ENCODE measurements around the gene WDR35.
A peak's percentile ranks its signal among the peaks of the same experiment; 100 is the strongest.

WDR35 gene

GRCh38 chr2:20008703-20009102 lies 18.8 kb upstream of the WDR35 start:
- Histone ChIP-seq H3K9me3 (ENCODE audit: control insufficient read depth, insufficient read depth, low read length) (no peaks in the 10 kb centered on the region), H3K4me1 (ENCODE audit: control insufficient read depth, insufficient read depth, low read length) (peaks cover 15% of the 10 kb centered on the region), H3K9ac (ENCODE audit: low read depth, low read length) (no peak overlapping the region), H3K27ac (ENCODE audit: low read depth, low read length) (no peak overlapping the region), H3K36me3 (ENCODE audit: control insufficient read depth, insufficient read depth, low read length) (no peaks in the 10 kb centered on the region), H3K4me3 (ENCODE audit: low read depth, low read length) (no peak overlapping the region), H3K27me3 (ENCODE audit: control insufficient read depth, insufficient read depth, low read length) (peaks cover 29% of the 10 kb centered on the region)

DNA sequence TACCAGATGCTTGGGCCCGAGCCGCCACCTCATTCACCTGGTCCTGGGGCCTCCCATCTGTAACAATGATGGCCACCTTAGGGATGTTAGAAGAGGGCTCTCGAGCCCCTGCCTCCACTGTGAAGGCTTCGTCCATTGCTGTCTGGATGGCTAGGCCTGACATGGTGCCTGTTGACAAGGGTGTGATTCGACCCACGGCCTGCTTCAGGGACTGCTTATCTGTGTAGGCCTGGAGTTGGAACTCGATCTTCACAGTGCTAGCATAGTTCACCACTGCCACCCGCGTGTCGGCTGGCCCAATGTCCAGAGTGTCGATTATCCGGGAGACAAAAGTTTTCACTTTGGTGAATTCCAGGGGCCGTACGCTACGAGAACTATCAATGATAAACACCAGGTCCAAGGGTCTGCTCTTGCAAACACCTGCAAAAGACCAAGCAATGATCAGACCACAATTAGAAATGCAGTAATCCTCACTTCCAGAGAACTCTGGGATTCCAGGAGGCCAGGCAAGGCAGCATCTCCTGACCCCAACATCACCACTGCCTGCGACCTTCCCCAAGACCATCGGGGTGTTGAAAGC lies 16.1 kb upstream of the WDR35 start:
- Histone ChIP-seq H3K4me3 (ENCODE audit: low read depth, low read length) (no peak overlapping the region), H3K9me3 (ENCODE audit: control insufficient read depth, insufficient read depth, low read length) (no peaks in the 10 kb centered on the region), H3K9ac (ENCODE audit: low read depth, low read length) (no peak overlapping the region), H3K27me3 (ENCODE audit: control insufficient read depth, insufficient read depth, low read length) (peaks cover 5% of the 10 kb centered on the region), H3K4me1 (ENCODE audit: control insufficient read depth, insufficient read depth, low read length) (no peaks in the 10 kb centered on the region), H3K36me3 (ENCODE audit: control insufficient read depth, insufficient read depth, low read length) (no peaks in the 10 kb centered on the region), H3K27ac (ENCODE audit: low read depth, low read length) (no peak overlapping the region)

- no peaks in the 10 kb centered on the region for H3K9me3 ChIP-seq (ENCODE audit: control insufficient read depth, insufficient read depth, low read length)
- no peaks in the 10 kb centered on the region for H3K27me3 ChIP-seq (ENCODE audit: control insufficient read depth, insufficient read depth, low read length)
- H3K9ac ChIP-seq (ENCODE audit: low read depth, low read length) = no peak overlapping the region
- no peak overlapping the region for H3K4me3 ChIP-seq (ENCODE audit: low read depth, low read length)
- no peaks in the 10 kb centered on the region for H3K36me3 ChIP-seq (ENCODE audit: control insufficient read depth, insufficient read depth, low read length)
- no peaks in the 10 kb centered on the region for H3K4me1 ChIP-seq (ENCODE audit: control insufficient read depth, insufficient read depth, low read length)
- no peak overlapping the region for H3K27ac ChIP-seq (ENCODE audit: low read depth, low read length)
These were observed 15.2 kb upstream of the WDR35 start for GRCh38 chr2:20005067-20005627.

DNA sequence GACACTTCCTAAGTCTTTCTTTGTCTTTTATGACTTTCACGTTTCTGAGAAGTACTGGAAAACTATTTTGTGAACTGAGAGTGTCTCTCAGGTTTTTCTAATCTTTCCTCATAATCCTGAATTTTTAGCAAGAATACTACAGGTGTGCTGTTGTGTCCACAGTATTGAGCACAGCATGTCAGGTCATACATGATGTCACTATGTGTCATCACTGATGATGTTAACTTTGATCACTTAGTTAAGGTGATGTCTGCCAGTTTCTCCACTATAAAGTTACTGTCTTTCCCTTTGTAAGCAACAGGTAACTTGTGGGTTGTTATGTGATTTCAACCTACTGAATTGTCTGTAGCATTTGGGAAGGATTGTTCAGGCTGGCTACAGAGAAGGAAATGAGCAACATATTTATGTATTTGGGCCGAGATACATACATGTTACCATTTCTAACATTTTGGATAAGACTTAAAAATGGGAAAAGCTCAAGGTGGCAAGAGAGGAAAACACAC lies 11.5 kb upstream of the WDR35 start:
- H3K4me3 ChIP-seq (ENCODE audit: low read depth, low read length) = no peak overlapping the region
- H3K36me3 ChIP-seq (ENCODE audit: control insufficient read depth, insufficient read depth, low read length) = no peaks in the 10 kb centered on the region
- H3K27me3 ChIP-seq (ENCODE audit: control insufficient read depth, insufficient read depth, low read length) = no peaks in the 10 kb centered on the region
- H3K27ac ChIP-seq (ENCODE audit: low read depth, low read length) = no peak overlapping the region
- H3K9me3 ChIP-seq (ENCODE audit: control insufficient read depth, insufficient read depth, low read length) = no peaks in the 10 kb centered on the region
- no peaks in the 10 kb centered on the region for H3K4me1 ChIP-seq (ENCODE audit: control insufficient read depth, insufficient read depth, low read length)
- no peak overlapping the region for H3K9ac ChIP-seq (ENCODE audit: low read depth, low read length)

DNA sequence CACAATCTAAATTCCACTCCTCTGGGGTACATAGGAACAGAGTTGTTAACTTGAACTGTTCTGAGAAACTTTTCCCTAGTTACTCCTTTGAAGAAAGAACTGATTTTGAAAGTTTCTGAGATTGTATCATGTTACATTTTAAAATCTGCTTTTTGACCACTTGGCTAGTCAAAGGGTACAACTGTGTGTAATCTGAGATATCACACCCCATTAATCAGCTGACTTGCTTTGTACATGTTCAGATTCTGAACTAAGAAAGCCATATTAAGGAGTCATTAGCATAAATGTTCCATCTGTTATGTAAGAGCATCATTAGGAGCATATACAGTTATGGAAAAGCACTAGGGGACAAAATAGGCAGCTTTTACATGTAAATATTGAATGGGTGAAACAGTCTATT lies 3.8 kb upstream of the WDR35 start:
- Histone ChIP-seq H3K4me3 (ENCODE audit: low read depth, low read length) (no peak overlapping the region), H3K27me3 (ENCODE audit: control insufficient read depth, insufficient read depth, low read length) (no peaks in the 10 kb centered on the region), H3K9ac (ENCODE audit: low read depth, low read length) (no peak overlapping the region), H3K9me3 (ENCODE audit: control insufficient read depth, insufficient read depth, low read length) (no peaks in the 10 kb centered on the region), H3K36me3 (ENCODE audit: control insufficient read depth, insufficient read depth, low read length) (no peaks in the 10 kb centered on the region), H3K27ac (ENCODE audit: low read depth, low read length) (no peak overlapping the region), H3K4me1 (ENCODE audit: control insufficient read depth, insufficient read depth, low read length) (peaks cover 14% of the 10 kb centered on the region; the same call in 1 of the 2 replicates)

- peaks cover 3% of the 10 kb centered on the region for H3K36me3 ChIP-seq (ENCODE audit: control insufficient read depth, insufficient read depth, low read length)
These were observed 2.0 kb upstream of the WDR35 start for GRCh38 chr2:19991895-19992294.

GRCh38 chr2:19990416-19990728 lies 467 bp upstream of the WDR35 start:
- H3K4me1 ChIP-seq (ENCODE audit: control insufficient read depth, insufficient read depth, low read length) = peaks cover 24% of the 10 kb centered on the region; the same call in 1 of the 2 replicates
- H3K27ac ChIP-seq (ENCODE audit: low read depth, low read length) = peak overlapping the region; percentile 90
- peak overlapping the region; percentile 64 for H3K9ac ChIP-seq (ENCODE audit: low read depth, low read length)
- H3K9me3 ChIP-seq (ENCODE audit: control insufficient read depth, insufficient read depth, low read length) = no peaks in the 10 kb centered on the region
- H3K27me3 ChIP-seq (ENCODE audit: control insufficient read depth, insufficient read depth, low read length) = no peaks in the 10 kb centered on the region
- peaks cover 9% of the 10 kb centered on the region for H3K36me3 ChIP-seq (ENCODE audit: control insufficient read depth, insufficient read depth, low read length)
- peak overlapping the region; percentile 93 for H3K4me3 ChIP-seq (ENCODE audit: low read depth, low read length)

More at GRCh38 chr2:19991895-19992294, 2.0 kb upstream of the WDR35 start:
- H3K27me3 ChIP-seq (ENCODE audit: control insufficient read depth, insufficient read depth, low read length) = no peaks in the 10 kb centered on the region
- no peak overlapping the region for H3K27ac ChIP-seq (ENCODE audit: low read depth, low read length)
- H3K9me3 ChIP-seq (ENCODE audit: control insufficient read depth, insufficient read depth, low read length) = no peaks in the 10 kb centered on the region
- peaks cover 24% of the 10 kb centered on the region; the same call in 1 of the 2 replicates for H3K4me1 ChIP-seq (ENCODE audit: control insufficient read depth, insufficient read depth, low read length)
- no peak overlapping the region for H3K4me3 ChIP-seq (ENCODE audit: low read depth, low read length)
- no peak overlapping the region for H3K9ac ChIP-seq (ENCODE audit: low read depth, low read length)

DNA sequence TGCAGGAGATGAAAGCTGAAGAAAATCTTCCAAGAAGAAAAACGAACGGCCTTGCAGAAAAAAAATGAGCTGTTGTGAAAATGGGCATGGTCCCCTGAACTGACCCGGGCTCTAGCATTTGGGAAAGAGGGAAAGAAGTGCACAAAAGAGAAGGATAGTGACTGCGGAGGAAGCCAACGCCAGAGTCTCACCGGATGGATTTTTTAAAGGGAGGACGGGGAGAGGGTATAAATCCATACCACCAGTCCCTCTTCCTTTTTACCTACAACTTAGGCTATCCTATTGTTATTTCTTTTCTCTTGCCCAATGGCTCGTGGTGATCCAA lies 601 bp downstream of the WDR35 start:
- Histone ChIP-seq H3K36me3 (ENCODE audit: control insufficient read depth, insufficient read depth, low read length) (peaks cover 15% of the 10 kb centered on the region), H3K27me3 (ENCODE audit: control insufficient read depth, insufficient read depth, low read length) (no peaks in the 10 kb centered on the region), H3K4me3 (ENCODE audit: low read depth, low read length) (peak overlapping the region; percentile 93), H3K9ac (ENCODE audit: low read depth, low read length) (peak overlapping the region; percentile 52), H3K9me3 (ENCODE audit: control insufficient read depth, insufficient read depth, low read length) (no peaks in the 10 kb centered on the region), H3K4me1 (ENCODE audit: control insufficient read depth, insufficient read depth, low read length) (peaks cover 24% of the 10 kb centered on the region; the same call in 1 of the 2 replicates), H3K27ac (ENCODE audit: low read depth, low read length) (peak overlapping the region; percentile 90)

GRCh38 chr2:19988600-19988999 lies 1.3 kb downstream of the WDR35 start:
- H3K27me3 ChIP-seq (ENCODE audit: control insufficient read depth, insufficient read depth, low read length) = no peaks in the 10 kb centered on the region
- H3K36me3 ChIP-seq (ENCODE audit: control insufficient read depth, insufficient read depth, low read length) = peaks cover 21% of the 10 kb centered on the region
- peaks cover 24% of the 10 kb centered on the region; the same call in 1 of the 2 replicates for H3K4me1 ChIP-seq (ENCODE audit: control insufficient read depth, insufficient read depth, low read length)
- peak overlapping the region; percentile 93 for H3K4me3 ChIP-seq (ENCODE audit: low read depth, low read length)
- H3K9ac ChIP-seq (ENCODE audit: low read depth, low read length) = 0 out of 2 replicates have a peak overlapping the region, but pooled peaks have one; percentile 52
- H3K27ac ChIP-seq (ENCODE audit: low read depth, low read length) = no peak overlapping the region
- H3K9me3 ChIP-seq (ENCODE audit: control insufficient read depth, insufficient read depth, low read length) = no peaks in the 10 kb centered on the region

GRCh38 chr2:19987936-19988335 lies 2.0 kb downstream of the WDR35 start:
- Histone ChIP-seq H3K4me1 (ENCODE audit: control insufficient read depth, insufficient read depth, low read length) (peaks cover 24% of the 10 kb centered on the region; the same call in 1 of the 2 replicates), H3K9me3 (ENCODE audit: control insufficient read depth, insufficient read depth, low read length) (no peaks in the 10 kb centered on the region), H3K36me3 (ENCODE audit: control insufficient read depth, insufficient read depth, low read length) (peaks cover 23% of the 10 kb centered on the region), H3K4me3 (ENCODE audit: low read depth, low read length) (peak overlapping the region; percentile 93), H3K27ac (ENCODE audit: low read depth, low read length) (no peak overlapping the region), H3K9ac (ENCODE audit: low read depth, low read length) (no peak overlapping the region), H3K27me3 (ENCODE audit: control insufficient read depth, insufficient read depth, low read length) (no peaks in the 10 kb centered on the region)

DNA sequence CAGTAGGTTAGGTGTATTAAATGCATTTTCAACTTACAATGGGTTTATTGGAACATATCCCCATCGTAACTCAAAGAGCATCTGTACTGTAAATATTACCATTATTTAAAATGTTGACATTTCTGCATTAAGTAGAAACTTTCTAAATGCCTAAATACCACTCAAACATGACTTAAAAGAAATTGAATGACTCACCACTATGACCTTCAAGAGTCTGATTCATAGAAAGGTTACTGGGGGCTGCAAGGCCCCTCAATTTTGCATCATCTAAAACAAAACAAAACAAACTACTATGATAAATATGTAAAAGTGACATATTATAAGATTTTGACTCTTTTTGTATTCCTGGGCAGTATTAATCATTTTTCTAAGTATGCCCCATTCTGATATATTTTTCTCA lies 7.6 kb downstream of the WDR35 start:
- no peak overlapping the region for H3K27ac ChIP-seq (ENCODE audit: low read depth, low read length)
- H3K4me3 ChIP-seq (ENCODE audit: low read depth, low read length) = no peak overlapping the region
- H3K9ac ChIP-seq (ENCODE audit: low read depth, low read length) = no peak overlapping the region

More for the DNA sequence above, 7.6 kb downstream of the WDR35 start:
- Histone ChIP-seq H3K27me3 (ENCODE audit: control insufficient read depth, insufficient read depth, low read length) (no peaks in the 10 kb centered on the region), H3K4me1 (ENCODE audit: control insufficient read depth, insufficient read depth, low read length) (no peaks in the 10 kb centered on the region), H3K9me3 (ENCODE audit: control insufficient read depth, insufficient read depth, low read length) (no peaks in the 10 kb centered on the region), H3K36me3 (ENCODE audit: control insufficient read depth, insufficient read depth, low read length) (peaks cover 71% of the 10 kb centered on the region)
